GM23248 (cell line): ENCODE results near the gene STARD4.

ENCODE experiments used
- EZH2 ChIP-seq: fragments of 200-600 bp; sonication (generic); IDR thresholded peaks from 2 replicates; pipeline ENCODE4 v1.6.1; 2018; ENCODE audit warnings: antibody characterized with exemption, mild to moderate bottlenecking; ENCODE audit not compliant: insufficient read depth, poor library complexity, severe bottlenecking
- EZH2phosphoT487 ChIP-seq: fragments of 200-600 bp; sonication (generic); IDR thresholded peaks from 2 replicates; pipeline ENCODE4 v1.6.1; 2018; ENCODE audit warnings: antibody characterized with exemption, moderate library complexity, mild to moderate bottlenecking, low read depth; ENCODE audit not compliant: insufficient read depth

GRCh38 chr5:111486926-111487325 lies 25.4 kb downstream of the STARD4 start:
- TF ChIP-seq EZH2 = no peak
- no peak for TF ChIP-seq EZH2phosphoT487
